Activated T-helper 1 cell treated with anti-CD3 and anti-CD28 coated beads, Interleukin-2, amount 50 U/mL, for 16 hours (primary cell): ENCODE measurements around the gene RABGAP1L.
A peak's percentile ranks its signal among the peaks of the same experiment; 100 is the strongest.

Source experiments
- DNase-seq, 2 donors: peaks; one replicate each; pipeline ENCODE4 v3.0.0-alpha.2; 2020; ENCODE audit warnings: low read depth in 1 of 2, low spot score in 1 of 2

The RABGAP1L gene

DNA sequence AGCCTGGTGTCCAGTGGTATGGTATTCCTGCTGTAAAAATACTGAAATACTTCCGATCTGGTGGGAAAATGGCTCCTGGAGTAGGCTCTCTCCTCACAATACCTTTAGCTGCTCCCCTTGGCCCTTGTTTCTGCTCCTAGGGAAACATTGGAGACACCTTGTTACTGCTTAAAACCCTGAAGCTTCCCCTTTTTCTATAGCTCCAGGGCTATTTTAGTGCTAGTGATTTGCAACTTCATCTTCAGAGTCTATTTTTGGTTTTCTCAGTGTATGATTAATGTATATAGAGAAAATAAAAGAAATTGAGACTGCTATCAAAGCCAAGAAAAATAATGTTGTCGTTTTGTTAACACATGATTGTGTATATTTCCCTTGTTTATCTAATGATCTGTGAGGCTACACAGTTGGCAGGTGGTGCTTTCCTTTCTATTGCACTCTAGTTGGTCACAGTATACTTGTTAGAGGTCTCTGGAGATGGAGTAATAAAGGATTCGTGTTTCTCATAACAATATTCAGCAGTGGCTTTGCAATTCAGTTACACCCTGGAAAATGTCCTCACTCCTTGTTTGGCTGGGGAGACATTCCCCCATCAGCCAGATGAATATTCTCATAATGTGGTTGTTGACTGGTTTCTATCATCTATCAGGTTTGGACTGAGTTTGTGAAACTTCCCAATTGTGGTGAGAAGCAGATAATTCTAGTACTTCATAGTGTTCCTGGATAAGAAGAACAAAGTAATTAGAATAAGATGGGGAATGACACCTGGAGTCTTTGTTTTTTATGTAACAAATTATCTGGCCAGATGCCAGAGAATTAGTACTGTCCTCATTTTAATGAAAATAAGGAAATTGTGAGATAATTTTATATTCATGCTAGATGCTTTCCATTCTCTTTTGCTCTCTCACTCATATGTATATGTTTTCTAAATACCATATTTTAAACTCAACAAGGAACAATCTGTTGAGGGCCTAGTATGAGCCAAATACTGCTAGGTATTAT is 795.6 kb downstream of the RABGAP1L start:
- no peak for DNase-seq

DNA sequence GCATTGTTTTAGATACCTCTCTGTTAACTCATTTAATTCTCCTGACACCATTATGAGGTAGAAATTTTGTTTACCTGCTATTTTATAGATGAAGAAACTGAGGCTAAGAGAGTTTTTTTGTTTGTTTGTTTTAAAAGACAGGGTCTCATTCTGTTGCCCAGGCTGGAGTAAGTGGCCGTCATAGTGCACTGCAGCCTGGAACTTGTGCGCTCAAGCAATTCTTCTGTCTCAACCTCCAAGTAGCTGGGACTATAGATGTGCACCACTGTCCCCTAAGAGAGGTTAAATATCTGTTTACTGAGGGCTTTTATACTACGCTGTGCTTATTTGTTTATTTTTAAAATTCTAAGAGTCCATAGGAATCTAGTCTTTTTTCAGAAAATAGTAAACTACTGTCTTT is 796.8 kb downstream of the RABGAP1L start:
- DNase-seq, result no peak

DNA sequence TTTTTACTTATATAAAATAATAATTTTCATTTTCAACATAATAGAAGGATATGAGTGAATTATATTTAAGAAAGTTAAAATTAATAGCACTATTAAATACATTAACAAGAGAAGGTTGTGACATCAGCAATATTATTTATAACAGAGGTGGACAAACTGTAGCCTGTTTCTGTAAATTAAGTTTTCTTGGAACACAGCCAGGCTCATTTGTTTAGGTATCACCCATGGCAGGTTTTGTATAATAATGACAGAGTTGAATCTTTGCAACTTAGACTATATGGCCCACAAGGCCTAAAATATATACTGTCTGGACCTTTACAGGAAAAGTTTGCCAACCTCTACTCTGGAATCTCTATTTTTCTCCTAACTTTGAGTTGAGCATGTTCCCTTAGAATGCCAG is 797.7 kb downstream of the RABGAP1L start:
- DNase-seq, result no peak

DNA sequence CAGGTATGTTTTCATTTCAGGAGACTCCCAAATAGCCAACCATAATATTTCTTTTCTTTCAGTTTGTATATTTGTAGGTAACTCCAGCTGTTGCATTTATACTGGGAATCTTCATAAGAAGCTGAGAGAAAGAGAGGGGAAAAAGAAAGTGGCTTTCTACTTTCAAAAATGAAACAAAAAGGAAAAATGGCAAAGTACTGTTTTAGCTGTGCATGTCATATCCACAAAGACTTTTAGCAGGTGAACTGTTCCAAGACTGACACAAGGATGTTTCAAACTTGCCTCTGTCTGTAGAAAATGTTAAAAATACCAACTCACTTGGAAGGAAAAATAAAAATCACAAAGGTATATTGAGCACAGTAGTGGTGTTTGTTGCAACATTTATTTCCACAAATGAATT is 798.5 kb downstream of the RABGAP1L start:
- DNase-seq, result no peak

DNA sequence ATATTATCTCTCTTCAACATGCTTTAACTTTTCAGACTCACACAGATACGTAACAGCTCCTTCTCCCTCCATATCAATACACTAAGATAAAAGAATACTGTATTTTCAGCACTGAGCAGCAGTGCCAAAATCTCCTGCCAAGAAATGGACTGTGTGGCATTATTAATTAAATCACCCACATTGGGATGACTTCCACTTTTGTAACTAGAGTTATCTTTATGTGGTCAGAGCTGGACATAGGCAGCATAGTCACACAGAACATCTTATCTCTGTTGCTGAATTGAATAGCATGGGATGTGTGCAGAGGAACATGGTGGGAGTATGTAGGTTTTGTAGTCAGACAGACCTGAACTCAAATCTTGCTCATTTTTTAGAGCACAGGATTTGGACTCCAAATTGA is 799.1 kb downstream of the RABGAP1L start:
- DNase-seq, result no peak

DNA sequence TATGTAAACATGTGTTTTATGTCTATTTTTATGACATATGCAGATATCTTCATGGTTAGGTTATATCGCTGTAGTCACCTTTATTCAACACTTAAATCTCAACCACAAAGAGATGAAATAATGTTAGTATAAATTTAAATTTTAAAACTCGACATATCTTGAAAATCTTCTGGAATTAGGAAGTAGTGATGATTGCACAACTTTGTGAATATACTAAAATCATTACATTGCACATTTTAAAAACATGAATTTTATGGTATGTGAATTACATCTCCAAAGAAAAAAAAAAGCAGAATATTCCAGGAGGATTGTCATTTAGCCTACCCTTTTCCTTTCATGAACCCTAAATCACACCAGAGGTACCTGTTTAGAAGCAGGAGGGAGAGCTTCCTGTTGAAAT is 801.0 kb downstream of the RABGAP1L start:
- no peak for DNase-seq

DNA sequence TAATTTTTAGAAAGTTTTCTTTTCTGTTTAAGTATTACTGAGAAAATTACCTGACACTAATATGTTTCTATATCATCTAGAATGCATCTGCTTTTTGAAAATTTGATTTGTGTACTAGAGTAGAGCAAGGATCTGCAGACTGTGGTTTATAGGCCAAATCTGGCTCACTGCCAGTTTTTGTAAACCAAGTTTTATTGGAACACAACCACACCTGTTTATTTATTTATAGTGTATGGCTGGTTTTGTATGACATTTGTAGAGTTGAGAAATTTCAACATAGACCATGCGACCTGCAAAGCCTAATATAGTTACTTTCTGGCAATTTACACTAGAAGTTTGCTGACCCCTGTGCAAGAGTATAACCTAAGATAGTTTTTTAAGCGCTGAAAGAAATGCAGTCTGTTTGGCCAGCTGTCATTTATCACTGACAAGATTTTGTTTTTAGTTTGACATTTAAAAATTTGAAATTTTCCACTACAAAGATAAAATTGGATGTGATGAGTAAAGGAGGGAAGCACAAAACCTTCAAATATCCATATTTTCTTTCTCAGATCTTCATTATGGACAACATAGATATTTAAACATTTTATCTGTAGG is 804.3 kb downstream of the RABGAP1L start:
- DNase-seq, result no peak

DNA sequence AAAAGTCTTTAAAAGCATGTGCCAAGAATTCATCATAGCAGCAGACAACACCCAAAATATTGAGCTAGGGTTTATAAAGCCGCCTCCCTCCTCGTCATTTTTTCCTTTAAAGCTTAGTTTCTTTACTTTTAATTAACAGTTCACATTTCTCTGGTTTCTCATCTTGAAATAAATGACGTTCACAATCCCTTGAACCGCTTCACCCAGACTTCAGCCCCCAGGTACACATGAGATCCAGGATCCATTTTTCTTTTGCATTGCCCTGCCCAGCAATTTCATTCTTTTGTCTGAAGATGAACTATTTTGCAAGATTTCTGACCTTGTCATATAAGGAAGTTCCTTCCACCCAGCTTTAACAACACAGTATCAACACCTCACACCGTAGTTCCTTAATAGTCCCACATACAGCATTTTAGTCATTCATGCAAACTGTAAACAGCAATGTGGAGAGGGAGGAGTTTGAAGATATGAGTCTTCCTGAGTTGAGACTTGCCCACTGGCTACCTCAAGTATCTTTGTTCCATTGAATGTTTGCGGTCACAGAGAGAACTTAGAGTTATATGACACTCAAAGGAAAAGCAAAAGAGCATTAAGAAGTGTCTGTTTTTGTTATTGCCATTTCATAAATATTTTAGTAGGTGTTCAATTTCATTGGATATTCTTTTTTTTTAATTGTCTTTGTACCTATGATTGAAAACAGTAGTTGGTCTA is 805.1 kb downstream of the RABGAP1L start:
- no peak for DNase-seq

DNA sequence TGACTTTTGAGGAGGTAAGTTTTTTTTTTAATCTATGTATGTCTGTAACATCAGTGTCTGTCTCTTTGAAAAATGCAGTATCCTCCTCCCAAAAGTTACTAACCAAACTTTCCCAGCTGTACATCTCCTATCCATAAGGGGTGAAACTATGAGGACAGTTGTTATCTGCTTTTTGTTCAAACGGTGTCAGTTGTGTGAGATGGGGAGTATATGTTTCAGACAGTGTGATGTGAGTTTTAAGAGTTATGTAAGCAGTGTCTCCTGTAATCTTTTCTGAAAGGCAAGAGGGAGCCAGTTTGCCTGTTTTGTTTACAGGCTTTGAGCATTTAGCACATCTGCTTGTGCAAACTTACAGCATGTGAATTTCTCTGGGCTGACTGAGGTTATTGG is 805.6 kb downstream of the RABGAP1L start:
- DNase-seq, result no peak

DNA sequence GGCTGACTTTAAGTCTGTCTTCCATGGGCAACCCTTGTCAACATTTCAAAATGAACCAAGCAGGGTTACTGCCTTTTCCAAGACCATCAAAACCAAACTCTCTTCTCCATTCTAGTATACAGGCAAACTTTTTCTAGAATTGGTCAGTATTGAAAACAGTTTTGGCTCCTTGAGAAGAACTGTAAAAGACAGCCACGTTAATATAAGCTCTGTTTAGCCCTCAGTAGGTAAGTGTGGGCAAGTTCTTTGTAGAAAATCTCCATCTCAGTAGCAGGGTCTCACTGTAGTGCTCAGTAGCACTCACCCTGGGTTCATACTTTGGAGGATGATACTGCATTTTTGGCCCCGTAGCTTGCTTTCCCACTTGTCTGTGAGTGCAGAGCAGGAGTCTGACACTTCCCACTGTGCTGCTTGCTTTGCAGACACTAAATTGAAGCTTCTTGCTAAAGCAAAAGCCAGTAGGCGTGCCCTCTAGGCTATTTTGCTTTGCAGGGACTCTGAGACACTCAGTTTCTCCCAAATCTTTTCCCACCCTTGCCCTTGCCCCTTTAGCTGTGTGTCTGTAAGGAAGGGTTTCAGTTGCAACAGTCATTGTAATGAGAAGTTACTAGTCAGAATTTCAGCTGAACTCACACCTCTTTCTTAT is 806.2 kb downstream of the RABGAP1L start:
- DNase-seq, result peak in 1 of 2 donors; percentile 18

DNA sequence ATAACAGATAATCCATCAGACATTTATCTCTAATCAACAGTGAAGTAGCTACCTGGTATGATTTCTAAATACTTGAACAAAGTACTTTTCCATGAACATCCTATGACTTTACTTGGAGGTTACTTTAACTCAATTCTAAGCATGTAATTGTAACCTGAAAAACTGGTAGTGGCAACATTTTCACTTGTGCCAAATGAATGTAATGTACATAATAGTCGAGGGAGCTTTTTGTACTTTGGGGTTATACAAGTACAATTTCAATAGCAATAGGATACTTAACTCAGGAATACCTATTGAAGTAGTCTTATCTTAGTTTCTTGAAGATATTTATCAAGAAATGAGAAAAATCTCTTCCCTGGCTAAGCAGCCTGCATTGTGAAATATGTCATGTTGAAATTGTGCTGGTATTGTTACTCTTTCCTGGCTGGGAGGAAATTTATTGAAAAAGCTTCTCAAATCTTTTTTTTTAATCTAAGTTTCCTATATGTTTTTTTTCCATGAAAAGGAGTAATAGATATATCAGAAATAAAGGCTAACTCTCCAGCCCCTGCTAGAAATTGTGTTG is 806.8 kb downstream of the RABGAP1L start:
- DNase-seq, result no peak

DNA sequence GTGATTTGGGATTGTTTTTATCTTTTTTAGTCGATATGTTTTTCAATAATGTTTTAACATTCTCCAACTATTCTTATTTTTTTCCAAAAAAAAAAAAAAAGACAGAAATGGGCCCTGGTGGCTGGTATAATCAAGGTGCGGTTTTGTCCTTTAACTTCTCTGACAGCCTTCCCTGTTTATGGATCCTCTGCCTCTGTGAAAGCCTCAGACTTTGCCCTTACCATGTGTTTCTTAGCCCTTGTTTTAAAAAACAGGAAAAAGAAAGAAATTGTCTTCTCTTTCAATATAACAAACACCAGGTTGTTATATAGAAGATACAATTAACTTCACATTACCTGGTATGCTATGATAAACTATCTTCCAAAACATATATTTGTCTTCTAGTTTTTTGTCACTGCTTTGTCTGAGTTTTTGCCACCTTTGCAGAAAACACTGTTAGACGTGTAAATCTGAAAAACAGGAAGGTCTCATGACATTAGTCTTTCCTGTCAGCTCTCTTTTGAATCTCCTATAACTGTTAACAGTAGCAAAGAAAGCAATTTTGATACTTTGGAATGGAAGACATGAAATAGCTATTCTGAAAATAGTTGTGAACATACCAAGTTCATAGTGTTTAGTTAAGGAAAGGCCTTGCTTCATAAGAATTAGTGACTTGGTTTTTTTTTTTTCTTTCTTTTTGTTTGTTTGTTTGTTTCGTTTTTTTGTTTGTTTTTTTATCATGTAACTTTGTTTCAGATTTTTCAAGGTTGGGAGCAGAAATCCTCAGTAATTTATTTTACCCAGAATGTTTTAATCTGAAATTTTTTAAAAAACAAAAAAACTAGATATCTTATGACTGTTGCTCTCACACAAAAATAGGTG is 808.8 kb downstream of the RABGAP1L start:
- DNase-seq, result no peak

DNA sequence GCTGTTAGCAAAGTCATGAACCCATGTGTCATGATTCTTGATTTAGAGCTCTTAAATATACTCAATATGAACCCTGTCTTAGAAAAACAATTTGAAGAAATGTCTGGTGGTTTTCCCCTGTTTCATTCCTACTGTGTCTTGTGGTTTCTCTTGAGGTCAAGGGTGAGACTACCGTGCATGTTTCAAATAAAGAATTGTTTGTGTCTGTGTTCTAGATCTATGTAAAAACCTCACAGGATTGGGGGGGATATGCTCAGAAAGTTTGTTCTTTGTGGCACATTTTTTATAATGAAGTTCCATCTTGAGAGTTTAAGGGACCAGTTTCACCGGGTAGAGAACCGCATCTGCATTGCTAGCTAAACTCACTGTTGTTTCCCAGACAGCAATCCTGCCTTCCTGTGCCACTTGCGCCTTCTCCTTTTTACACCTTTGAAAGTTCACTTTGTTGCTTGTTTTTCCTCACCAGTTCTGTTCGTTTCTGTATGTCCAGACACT is 809.5 kb downstream of the RABGAP1L start:
- no peak for DNase-seq

DNA sequence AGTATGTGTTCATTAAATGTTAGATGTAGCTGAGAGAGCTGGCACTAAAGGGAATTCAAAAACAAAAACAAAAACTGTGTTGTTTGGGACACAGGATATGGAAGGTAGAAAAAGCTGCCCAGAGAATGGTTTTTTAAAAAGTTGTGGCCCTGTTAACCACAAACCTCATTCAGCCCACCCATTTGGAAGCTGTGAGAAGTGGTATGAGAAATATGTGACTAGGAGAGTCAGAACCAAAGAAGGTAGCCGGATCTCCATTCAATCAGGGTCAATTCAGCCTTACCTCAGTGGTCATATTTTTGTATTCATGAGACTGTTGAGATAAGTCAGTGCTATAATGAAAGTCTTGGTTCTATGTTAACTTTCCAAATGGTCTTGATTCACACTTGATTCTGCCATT is 810.7 kb downstream of the RABGAP1L start:
- DNase-seq, result no peak

DNA sequence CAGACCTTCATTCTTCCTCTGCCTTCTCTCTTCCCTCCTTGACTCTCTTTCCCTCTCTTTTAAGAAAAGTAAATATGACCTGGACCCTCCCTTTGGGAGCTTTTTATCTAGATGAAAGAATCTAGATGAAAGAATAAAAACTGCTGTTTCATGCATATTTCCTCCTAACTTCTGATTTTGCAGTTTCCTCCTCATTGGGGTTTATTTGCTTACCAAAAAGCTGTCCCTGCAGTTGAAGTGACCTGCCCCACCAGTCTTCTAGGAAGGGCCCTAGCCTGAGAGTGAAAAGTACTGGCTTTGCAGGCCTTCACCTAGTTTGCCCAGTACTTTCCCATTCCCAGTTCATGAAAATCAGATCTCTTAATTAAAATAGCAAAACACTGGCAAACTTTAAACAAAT is 812.1 kb downstream of the RABGAP1L start:
- DNase-seq, result no peak

DNA sequence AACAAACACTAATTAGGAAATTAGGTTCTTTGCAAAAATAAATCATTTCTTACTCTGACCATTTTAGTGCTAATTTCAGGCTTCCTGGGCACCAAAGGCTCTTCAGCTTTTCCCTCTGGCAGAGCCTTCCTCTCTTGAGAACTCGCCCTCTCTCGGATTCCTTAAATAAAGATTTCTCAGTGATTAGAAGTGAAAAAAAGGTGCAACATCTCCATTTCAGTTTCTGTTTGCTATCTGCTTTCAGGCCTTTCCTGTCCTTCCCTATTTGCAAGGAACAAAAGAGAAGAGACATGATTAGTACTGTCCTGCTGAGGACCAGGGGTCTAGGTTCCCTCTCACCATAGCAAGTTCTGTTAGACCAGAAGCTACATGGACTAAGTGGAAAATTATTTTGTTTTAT is 812.6 kb downstream of the RABGAP1L start:
- DNase-seq, result no peak

DNA sequence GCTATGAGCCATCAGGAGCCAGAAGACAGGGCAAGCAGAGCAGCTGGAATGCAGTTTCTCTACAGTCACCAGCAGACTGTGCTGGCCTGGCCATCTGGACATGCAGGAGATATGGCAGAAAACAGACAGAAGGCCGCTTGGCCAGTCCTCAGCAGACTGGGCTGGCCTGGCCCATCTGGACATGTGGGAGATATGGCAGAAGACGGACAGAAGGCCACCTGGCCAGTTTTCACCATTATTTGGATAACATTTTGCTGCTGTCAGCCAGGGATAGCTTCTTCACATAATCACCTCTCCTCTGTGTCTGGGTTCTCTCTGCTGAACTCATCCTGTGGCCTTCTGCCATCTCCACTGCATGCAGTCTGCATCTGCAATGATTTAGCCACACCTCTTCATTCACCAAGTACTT is 815.4 kb downstream of the RABGAP1L start:
- DNase-seq, result no peak

DNA sequence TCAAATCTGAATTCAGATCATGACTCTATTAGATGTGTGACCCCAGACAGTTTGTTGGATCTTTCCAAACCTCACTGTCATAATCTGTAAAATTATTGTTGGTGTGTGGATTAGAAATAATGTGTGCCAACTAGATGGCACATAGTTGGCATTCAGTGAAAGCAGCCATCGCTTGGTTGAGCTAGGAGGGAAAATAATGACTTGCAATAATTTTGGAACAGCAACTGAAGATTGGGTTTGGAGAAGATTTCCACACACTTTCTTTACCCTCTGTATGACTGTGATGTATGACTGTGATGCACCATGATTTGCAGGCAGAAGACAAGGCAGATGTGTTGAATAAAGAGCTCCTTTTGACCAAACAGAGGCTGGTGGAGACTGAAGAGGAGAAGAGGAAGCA is 816.4 kb downstream of the RABGAP1L start:
- DNase-seq, result no peak

DNA sequence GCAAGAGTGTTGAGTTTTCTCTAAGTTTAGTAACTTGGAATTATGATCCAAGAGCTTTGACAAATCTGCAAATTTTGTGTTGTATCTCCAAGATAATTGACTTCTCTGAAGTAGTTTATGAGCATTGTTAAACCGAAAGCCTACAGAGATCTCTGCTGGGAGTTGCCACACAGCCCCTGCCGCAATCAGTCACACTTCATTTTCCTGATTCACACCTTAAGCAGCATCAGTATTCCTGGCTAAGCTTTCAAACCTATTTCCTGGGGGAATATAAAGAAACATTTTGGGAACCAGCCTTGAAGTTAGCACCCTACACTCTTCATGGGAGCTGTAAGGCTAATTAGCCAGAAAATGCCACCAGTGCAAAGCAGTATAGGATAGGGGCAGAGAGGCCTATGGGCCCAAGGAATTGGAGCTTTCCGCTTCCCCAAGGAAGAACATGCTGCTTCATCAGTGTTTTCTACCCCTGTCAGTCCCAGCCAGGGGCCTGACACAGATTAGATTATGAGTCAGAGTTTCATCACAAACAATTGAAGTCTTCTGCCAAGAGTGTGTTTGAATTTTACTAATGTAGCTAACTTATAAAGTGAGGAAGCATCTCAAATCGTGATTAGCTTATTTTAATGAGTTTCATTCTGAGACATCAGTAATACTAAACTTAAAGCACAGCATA is 817.3 kb downstream of the RABGAP1L start:
- DNase-seq, result no peak
